HuH-7 (cell line): ENCODE measurements around the gene MAP3K5.
"Not testable (repeated sequence)": the region's sequence is repeated elsewhere in the genome, so short reads cannot be mapped to it uniquely, and the experiment has no call there.

Experiments
- DNase-seq: peaks from one replicate; pipeline ENCODE4 v3.0.0; 2011; ENCODE audit warnings: low spot score

Gene MAP3K5, protein sequence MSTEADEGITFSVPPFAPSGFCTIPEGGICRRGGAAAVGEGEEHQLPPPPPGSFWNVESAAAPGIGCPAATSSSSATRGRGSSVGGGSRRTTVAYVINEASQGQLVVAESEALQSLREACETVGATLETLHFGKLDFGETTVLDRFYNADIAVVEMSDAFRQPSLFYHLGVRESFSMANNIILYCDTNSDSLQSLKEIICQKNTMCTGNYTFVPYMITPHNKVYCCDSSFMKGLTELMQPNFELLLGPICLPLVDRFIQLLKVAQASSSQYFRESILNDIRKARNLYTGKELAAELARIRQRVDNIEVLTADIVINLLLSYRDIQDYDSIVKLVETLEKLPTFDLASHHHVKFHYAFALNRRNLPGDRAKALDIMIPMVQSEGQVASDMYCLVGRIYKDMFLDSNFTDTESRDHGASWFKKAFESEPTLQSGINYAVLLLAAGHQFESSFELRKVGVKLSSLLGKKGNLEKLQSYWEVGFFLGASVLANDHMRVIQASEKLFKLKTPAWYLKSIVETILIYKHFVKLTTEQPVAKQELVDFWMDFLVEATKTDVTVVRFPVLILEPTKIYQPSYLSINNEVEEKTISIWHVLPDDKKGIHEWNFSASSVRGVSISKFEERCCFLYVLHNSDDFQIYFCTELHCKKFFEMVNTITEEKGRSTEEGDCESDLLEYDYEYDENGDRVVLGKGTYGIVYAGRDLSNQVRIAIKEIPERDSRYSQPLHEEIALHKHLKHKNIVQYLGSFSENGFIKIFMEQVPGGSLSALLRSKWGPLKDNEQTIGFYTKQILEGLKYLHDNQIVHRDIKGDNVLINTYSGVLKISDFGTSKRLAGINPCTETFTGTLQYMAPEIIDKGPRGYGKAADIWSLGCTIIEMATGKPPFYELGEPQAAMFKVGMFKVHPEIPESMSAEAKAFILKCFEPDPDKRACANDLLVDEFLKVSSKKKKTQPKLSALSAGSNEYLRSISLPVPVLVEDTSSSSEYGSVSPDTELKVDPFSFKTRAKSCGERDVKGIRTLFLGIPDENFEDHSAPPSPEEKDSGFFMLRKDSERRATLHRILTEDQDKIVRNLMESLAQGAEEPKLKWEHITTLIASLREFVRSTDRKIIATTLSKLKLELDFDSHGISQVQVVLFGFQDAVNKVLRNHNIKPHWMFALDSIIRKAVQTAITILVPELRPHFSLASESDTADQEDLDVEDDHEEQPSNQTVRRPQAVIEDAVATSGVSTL (N-terminal part only)

GRCh38 chr6:136792410-136793262 is at the start of gene MAP3K5:
Gene MAP3K5, minus strand, starts transcription at chr6:136792477. Its CDS starts 320 bp downstream, at chr6:136792157.
- peak; percentile 82 for DNase-seq

DNA sequence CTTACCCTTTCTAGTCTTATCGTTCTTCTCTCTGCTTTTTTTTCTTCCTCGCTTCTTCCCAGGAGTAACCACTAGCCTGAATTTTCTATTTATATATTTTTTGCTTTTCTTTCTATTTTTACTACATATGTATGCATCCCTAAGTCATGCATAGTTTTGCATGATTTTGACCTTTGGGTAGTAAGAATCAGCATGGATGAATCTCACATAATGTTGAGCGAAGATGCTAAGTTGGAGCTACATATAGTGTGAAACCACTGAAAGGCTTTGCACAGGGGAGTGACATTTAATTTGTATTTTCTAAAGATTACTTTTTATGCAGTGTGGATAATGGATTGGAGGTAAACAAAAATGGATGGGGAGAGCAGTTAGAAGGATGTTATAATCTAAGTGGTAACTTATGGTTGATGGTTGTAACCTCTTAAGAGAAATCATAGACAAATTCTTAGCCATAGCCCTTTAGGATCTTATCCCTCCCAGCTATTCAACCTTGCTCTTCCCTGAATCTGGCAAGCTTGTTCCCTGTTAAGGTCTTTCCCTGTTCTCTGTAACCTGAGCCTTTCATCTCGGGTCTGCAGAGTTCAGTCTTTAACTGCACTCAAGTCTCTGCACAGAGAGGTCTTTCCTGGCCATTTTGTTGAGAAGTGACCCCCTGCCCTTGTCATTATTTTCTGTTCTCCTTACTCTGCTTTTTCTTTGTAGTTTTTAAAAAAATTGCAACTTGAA is 48.2 kb upstream of the MAP3K5 start:
- DNase-seq: no peak

- no peak for DNase-seq
Measured at GRCh38 chr6:136831873-136832562, 39.7 kb upstream of the MAP3K5 start.

DNA sequence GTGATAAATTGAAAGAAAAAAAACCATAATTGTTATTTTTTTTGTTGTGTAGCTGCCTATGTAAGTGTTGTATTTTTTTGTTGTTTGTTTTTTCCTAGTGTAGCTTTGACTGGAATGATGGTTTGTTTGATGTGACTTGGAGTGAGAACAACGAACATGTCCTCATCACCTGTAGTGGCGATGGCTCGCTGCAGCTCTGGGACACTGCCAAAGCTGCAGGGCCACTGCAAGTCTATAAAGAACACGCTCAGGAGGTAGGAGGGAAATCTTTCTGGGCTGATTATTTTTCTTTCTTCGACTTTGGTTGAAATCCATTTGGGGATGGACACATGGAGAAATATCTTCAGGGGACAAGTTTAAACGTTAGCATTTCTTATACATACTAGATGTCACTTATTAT is 33.9 kb upstream of the MAP3K5 start:
- no peak for DNase-seq

DNA sequence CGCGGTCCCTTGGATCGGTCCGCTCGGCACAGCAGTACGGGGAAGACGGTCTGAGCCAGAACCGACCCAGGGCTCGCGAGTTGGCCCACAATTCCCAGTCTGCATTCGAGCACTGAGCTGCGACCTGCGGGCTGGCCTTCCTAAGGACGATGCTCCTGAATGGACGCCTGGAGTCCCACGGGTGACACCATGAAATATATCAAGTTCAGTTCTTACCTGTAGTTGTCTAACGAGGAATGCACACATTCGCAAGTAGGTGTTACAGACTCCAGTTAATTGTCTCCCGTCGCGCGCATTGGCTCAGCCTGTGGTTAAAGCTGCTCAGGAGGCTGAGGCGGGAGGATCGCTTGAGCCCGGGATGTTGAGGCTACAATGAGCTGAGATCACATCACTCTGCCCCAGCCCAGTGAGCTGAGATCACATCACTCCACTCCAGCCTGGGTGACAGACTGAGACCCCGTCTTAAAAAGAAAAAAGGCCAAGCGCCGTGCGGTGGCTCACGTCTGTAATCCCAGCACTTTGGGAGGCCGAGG is 30.9 kb upstream of the MAP3K5 start:
- DNase-seq: no peak

GRCh38 chr6:136822376-136823127 is 30.3 kb upstream of the MAP3K5 start, which contains the start of gene PEX7:
Gene PEX7, plus strand, starts transcription at chr6:136822592. Its CDS starts 74 bp downstream, at chr6:136822666.
- peak; percentile 83 for DNase-seq

DNA sequence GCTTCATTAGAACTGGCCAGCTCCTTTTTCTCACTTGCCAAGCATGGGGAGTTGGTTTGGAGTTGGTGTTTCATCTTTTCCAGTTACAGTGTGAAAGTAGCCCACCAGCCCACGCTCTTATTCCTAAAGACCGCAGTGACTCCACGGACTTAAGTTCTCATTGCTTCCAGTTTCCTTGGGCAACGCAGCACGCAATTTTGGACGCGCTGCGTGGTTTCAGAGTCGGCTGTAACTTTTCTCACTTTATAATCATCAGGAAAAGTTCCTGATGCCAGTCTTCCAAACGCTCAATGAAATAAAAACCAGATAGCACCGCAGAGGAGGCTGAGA is 29.7 kb upstream of the MAP3K5 start:
- DNase-seq: no peak

DNA sequence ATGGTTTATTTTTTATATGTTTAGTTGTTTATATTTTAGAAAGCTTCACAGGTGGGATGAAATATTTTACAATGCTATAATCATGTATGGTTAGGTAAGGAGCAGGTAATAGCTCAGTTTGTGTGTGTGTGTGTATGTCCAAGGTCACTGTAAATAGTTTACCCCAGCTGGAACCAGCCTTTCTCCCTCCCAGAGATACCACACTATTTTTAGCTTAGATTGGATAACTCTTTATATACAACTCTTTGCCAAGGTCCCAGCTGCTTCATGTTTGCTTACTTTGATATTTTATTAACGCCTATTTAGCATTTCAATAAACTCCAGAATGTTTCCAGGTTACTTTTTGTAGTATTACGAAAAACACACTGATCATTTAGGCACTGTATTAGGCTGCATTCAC is 28.3 kb upstream of the MAP3K5 start:
- no peak for DNase-seq

DNA sequence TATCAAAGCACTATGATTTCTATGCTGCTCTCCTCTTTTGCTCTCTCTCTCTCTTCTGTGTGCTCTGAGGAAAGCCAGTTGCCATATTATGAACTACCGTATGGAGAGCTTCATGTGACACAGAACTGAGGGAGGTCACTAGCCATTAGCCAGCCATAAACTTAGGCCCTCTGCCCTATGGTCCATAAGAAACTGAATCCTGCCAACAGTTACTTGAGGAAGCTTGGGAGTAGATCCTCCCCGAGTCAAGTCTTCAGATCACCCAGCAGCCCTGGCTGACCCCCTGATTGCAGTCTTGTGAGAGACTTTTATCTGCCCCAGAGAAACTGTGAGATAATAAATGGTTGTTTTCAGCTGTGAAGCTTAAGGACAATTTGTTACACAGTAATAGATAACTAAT is 24.4 kb upstream of the MAP3K5 start:
- no peak for DNase-seq

DNA sequence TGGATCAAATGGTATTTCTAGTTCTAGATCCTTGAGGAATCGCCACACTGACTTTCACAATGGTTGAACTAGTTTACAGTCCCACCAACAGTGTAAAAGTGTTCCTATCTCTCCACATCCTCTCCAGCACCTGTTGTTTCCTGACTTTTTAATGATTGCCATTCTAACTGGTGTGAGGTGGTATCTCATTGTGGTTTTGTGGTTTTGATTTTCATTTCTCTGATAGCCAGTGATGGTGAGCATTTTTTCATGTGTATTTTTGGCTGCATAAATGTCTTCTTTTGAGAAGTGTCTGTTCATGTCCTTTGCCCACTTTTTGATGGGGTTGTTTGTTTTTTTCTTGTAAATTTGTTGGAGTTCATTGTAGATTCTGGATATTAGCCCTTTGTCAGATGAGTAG is 23.3 kb upstream of the MAP3K5 start:
- DNase-seq: not testable (repeated sequence)

DNA sequence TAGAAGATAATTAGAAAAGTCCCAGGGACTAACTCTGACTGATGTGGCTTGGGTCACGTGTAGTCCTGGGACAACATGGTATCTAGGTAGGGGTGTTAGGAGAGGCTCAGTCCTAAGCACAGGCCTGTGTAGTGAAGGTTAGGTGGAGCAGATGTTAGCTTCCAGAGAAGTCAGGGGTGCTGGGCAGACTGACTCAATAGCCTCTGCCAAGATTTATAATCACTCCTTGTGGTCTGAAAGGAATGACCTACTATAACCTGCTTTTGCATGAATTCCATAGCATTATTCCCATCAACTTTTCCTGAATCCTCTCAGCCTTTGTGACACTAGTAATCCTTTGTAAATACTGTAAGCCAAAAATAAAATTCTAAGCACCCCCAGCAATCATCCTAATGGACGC is 19.9 kb upstream of the MAP3K5 start:
- DNase-seq: no peak

DNA sequence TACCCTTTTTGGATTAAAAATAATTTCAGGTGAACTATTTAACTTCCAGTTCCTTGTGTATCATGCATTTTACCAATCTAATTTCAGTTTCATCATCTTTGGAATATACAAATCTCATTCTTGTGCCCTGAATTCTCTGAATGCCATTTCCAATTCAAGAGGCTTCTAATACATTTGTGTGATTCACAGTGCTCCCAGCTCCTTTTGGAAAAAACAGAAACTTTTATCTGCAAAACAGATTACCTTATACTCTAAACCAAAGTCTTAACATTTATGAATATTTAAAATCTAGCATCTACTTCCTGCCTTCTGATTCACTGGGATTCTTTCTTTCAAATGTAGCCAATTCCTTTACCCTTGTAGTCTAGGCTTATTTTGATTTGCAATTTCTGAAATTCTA is 19.0 kb upstream of the MAP3K5 start:
- DNase-seq: no peak

DNA sequence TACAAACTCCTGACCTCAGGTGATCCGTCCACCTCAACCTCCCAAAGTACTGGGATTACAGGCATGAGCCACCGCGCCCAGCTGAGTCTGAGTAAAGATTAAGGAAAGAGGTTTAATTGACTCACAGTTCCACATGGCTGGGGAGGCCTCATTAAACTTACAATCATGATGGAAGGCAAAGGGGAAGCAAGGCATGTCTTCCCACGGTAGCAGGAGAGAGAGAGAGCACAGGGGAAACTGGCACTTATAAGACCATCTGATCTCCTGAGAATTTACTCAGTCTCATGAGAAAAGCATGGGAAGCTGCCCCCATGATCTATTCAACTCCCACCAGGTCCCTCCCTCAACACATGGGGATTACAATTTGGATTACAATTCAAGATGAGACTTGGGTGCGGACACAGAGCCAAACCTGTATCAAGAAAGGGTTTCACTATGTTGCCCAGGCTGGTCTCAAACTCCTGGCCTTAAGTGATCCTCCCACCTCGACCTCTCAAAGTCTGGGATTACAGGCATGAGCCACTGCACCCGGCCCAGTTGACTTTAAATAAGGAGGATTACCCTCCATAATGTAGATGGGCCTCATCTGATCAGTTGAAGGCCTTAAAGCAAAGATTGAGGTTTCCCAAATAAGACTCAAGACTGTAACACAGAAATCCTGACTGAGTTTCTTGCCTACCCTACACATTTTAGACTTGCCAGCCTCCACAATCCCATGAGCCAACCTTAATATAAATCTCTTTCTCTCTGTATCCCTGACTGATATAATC is 17.0 kb upstream of the MAP3K5 start:
- no peak for DNase-seq

GRCh38 chr6:136803608-136804007 is 11.3 kb upstream of the MAP3K5 start:
- DNase-seq: no peak

DNA sequence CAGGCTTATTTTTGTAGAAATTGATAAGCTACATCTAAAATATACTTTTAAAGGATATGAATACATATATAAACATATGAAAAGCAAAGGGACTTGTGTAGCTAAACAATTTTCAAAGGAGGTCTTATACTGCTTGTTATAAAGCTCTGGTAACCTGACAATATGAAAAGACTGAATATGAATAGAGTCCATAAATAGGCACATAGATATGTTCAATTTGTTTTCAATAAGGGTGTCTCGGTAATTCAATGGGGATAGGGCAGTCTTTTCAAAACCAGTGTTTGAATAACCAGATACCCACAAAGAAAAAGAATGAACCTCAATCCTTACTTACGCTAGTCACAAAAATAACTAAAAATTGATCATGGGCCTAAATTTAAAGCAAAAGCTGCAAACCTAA is 9.3 kb upstream of the MAP3K5 start:
- no peak for DNase-seq

DNA sequence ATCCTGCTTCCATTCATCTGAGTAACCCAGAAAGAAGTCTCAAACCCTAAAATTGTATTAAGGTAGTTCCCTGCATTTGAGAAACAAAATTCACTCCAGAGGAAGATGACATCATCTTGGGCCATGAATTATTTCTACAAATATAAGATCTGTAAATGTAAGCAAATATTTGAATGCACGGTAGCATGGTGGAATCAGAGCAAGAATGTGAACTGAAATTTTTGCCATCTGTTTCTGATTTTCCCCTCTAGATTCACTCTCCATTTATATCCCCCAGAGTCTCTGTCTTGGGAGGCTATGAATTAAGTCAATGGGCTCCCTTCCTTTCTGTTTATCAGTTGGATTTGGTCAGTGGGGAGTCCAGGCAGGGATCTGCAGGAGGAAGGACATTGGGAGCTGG is 5.8 kb upstream of the MAP3K5 start:
- no peak for DNase-seq

DNA sequence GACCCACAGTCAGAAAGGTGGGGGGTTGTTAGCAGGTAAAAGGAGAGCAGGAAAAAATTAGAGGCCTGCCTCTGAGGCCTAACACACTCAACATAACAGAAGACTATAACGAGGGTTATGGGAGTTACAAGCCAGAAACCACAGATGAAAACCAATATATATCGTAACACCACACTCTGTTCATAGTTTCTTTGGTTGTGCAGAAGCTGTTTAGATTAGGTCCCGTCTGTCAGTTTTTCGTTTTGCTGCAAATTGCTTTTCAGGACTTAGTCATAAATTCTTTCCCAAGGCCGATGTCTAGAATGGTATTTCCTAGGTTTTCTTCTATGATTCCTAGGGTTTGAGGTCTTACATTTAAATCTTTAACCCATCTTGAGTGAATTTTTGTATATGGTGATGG is 3.7 kb upstream of the MAP3K5 start:
- DNase-seq: no peak

GRCh38 chr6:136795386-136795785 is 3.1 kb upstream of the MAP3K5 start:
- no peak for DNase-seq
